Astrocyte (in vitro differentiated cells and primary cell): Measurements from ENCODE around the gene PLGRKT. TPM values are rescaled to one million over a fixed set of nuclear protein-coding genes. Genes with fewer than 3 reads are reported as not detected.
A peak's percentile ranks its signal among the peaks of the same experiment; 100 is the strongest.

ENCODE experiments used
- DNase-seq: peaks from one replicate; pipeline ENCODE4 v3.0.0-alpha.2; 2010; ENCODE audit warnings: low read depth
- FAIRE-seq: peaks from 2 replicates; lab custom pipeline; 2011; peaks lifted over from hg19 to GRCh38; lab: Jason Lieb, UNC
- H2AFZ ChIP-seq: 2 replicates; pipeline ENCODE4 v1.6.0; 2012; ENCODE audit warnings: low read depth, low read length, inconsistent platforms
- H3K27ac ChIP-seq: 2 replicates; pipeline ENCODE4 v1.5.1; 2011; ENCODE audit warnings: low read depth, low read length, inconsistent platforms
- H3K27me3 ChIP-seq: 2 replicates; pipeline ENCODE4 v1.6.0; 2011; ENCODE audit warnings: low read length, inconsistent platforms; ENCODE audit not compliant: insufficient read depth
- H3K36me3 ChIP-seq: 2 replicates; pipeline ENCODE4 v1.5.1; 2011; ENCODE audit warnings: low read length, inconsistent platforms; ENCODE audit not compliant: insufficient read depth
- H3K4me1 ChIP-seq: 2 replicates; pipeline ENCODE4 v1.5.1; 2011; ENCODE audit warnings: low read length, inconsistent platforms; ENCODE audit not compliant: insufficient read depth
- H3K4me2 ChIP-seq: 2 replicates; pipeline ENCODE4 v1.6.0; 2012; ENCODE audit warnings: low read length, inconsistent platforms
- H3K4me3 ChIP-seq: 2 replicates; pipeline ENCODE4 v1.5.1; 2011; ENCODE audit warnings: low read depth, mild to moderate bottlenecking, low read length, inconsistent platforms; ENCODE audit not compliant: insufficient read depth
- H3K79me2 ChIP-seq: 2 replicates; pipeline ENCODE4 v1.6.0; 2012; ENCODE audit warnings: mild to moderate bottlenecking, low read length, inconsistent platforms; ENCODE audit not compliant: insufficient read depth
- H3K9ac ChIP-seq: 2 replicates; pipeline ENCODE4 v1.6.0; 2012; ENCODE audit warnings: mild to moderate bottlenecking, low read length, inconsistent platforms
- H3K9me3 ChIP-seq: 2 replicates; pipeline ENCODE4 v1.5.1; 2012; ENCODE audit warnings: low read depth, mild to moderate bottlenecking, low read length, inconsistent platforms; ENCODE audit not compliant: insufficient read depth
- H4K20me1 ChIP-seq: 2 replicates; pipeline ENCODE4 v1.6.0; 2012; ENCODE audit warnings: low read length, inconsistent platforms; ENCODE audit not compliant: insufficient read depth
- H3K27ac Mint-ChIP-seq: one replicate; pipeline ENCODE4 v1.8.0; 2021; ENCODE audit warnings: mild to moderate bottlenecking, mixed read lengths; ENCODE audit not compliant: unreplicated experiment
- H3K27me3 Mint-ChIP-seq: one replicate; pipeline ENCODE4 v1.8.0; 2021; ENCODE audit warnings: low read depth, mixed read lengths; ENCODE audit not compliant: unreplicated experiment
- H3K36me3 Mint-ChIP-seq: one replicate; pipeline ENCODE4 v1.8.0; 2021; ENCODE audit warnings: low read depth, mixed read lengths; ENCODE audit not compliant: unreplicated experiment
- H3K4me1 Mint-ChIP-seq: one replicate; pipeline ENCODE4 v1.8.0; 2021; ENCODE audit warnings: low read depth, mixed read lengths; ENCODE audit not compliant: unreplicated experiment
- H3K4me3 Mint-ChIP-seq: one replicate; pipeline ENCODE4 v1.8.0; 2021; ENCODE audit warnings: mild to moderate bottlenecking, moderate library complexity, mixed read lengths; ENCODE audit not compliant: unreplicated experiment
- H3K9me3 Mint-ChIP-seq: one replicate; pipeline ENCODE4 v1.8.0; 2021; ENCODE audit warnings: mild to moderate bottlenecking, mixed read lengths; ENCODE audit not compliant: unreplicated experiment
- EZH2 ChIP-seq: IDR thresholded peaks from 2 replicates; pipeline ENCODE4 v1.6.1; 2012; ENCODE audit warnings: mild to moderate bottlenecking, low read length, inconsistent platforms; ENCODE audit not compliant: insufficient read depth
- total RNA-seq: library from RNA; stranded (reverse); gene quantifications from 2 replicates; pipeline ENCODE4 v1.2.1, GENCODE V29; 2021
- TF ChIP-seq, protein P1 (sequence below): IDR thresholded peaks from 2 replicates; pipeline ENCODE4 v1.5.1; 2011; ENCODE audit warnings: low read depth, mild to moderate bottlenecking, inconsistent platforms, low read length, moderate library complexity; ENCODE audit not compliant: insufficient read depth

Gene PLGRKT
- total RNA-seq, 1 donor from 2014 or later = 10.6 TPM

DNA sequence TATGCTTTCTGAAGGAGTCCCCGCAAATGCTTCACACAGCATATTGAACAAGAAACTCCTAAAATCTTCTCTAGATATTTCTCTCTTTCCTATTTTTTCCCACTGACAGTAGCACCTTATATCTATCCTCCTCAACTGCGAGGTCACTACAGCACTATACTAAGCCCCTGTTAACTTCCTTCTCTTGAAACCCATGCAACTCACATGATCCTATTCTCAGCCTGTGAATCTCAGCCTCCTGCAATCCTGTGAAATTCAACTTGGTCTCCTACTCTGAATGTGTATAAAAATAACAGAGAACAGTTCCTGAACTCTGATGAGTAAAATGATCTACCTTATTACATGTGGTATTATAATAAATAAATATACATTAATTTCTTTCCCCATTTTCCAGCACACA lies 6.1 kb upstream of the PLGRKT start:
- peaks cover 16% of the 10 kb centered on the region for H3K4me1 ChIP-seq
- peaks cover 4% of the 10 kb centered on the region for H3K9me3 Mint-ChIP-seq
- H3K36me3 Mint-ChIP-seq = peaks cover under 1% of the 10 kb centered on the region
- H2AFZ ChIP-seq = no peak overlapping the region
- no peak overlapping the region for H3K4me3 Mint-ChIP-seq
- no peak overlapping the region for H3K9ac ChIP-seq
- FAIRE-seq (no peak), DNase-seq (no peak)
- no peak overlapping the region for H3K27ac Mint-ChIP-seq
- TF ChIP-seq EZH2 = no peak
- TF ChIP-seq, protein P1, sequence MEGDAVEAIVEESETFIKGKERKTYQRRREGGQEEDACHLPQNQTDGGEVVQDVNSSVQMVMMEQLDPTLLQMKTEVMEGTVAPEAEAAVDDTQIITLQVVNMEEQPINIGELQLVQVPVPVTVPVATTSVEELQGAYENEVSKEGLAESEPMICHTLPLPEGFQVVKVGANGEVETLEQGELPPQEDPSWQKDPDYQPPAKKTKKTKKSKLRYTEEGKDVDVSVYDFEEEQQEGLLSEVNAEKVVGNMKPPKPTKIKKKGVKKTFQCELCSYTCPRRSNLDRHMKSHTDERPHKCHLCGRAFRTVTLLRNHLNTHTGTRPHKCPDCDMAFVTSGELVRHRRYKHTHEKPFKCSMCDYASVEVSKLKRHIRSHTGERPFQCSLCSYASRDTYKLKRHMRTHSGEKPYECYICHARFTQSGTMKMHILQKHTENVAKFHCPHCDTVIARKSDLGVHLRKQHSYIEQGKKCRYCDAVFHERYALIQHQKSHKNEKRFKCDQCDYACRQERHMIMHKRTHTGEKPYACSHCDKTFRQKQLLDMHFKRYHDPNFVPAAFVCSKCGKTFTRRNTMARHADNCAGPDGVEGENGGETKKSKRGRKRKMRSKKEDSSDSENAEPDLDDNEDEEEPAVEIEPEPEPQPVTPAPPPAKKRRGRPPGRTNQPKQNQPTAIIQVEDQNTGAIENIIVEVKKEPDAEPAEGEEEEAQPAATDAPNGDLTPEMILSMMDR = no peak
- H3K4me3 ChIP-seq = no peak overlapping the region
- no peaks in the 10 kb centered on the region for H3K79me2 ChIP-seq
- H3K4me2 ChIP-seq = no peak overlapping the region
- H3K27ac ChIP-seq = no peak overlapping the region
- H3K36me3 ChIP-seq = no peaks in the 10 kb centered on the region
- no peaks in the 10 kb centered on the region for H3K27me3 ChIP-seq
- H3K4me1 Mint-ChIP-seq = peaks cover 21% of the 10 kb centered on the region
- H3K9me3 ChIP-seq = no peaks in the 10 kb centered on the region
- H4K20me1 ChIP-seq = no peaks in the 10 kb centered on the region
- H3K27me3 Mint-ChIP-seq = no peaks in the 10 kb centered on the region

DNA sequence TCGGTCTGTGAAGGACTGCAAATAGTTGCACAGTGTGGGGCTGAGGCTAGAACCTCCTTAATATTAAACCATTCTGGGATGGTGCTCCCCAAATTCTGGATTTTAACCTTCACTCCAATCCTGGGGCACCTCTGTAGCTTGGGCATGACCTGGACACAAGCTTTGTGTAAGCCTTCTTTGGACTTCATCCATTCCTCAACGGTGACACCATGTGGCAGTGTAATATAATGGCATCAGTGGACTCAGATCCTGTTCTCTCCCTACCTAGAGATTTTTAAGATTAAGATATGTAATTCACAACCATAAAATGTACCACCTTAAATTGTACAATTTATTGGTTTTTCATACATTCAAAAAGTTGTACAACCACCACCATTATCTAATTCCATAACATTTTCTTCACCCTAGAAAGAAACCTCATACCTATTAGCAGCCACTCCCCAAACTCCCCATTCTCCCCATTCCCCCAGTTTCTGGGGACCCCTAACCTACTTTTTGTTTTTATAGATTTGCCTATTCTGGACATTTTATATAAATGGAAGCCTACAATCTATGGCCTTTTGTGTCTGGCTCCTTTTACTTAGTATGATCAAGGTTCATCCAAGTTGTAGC lies 4.8 kb upstream of the PLGRKT start:
- no peaks in the 10 kb centered on the region for H4K20me1 ChIP-seq
- no peaks in the 10 kb centered on the region for H3K27me3 ChIP-seq
- no peak overlapping the region for H2AFZ ChIP-seq
- no peaks in the 10 kb centered on the region for H3K27me3 Mint-ChIP-seq
- H3K27ac ChIP-seq = no peak overlapping the region
- H3K9ac ChIP-seq = no peak overlapping the region
- peaks cover 2% of the 10 kb centered on the region for H3K36me3 Mint-ChIP-seq
- H3K27ac Mint-ChIP-seq = peak overlapping the region; percentile 58
- H3K79me2 ChIP-seq = no peaks in the 10 kb centered on the region
- DNase-seq (peak; percentile 34), FAIRE-seq (peak; percentile 70)
- peaks cover 18% of the 10 kb centered on the region for H3K4me1 ChIP-seq
- H3K4me3 ChIP-seq = no peak overlapping the region
- no peak overlapping the region for H3K4me3 Mint-ChIP-seq
- peaks cover 4% of the 10 kb centered on the region for H3K9me3 Mint-ChIP-seq
- no peak for TF ChIP-seq EZH2
- TF ChIP-seq, protein P1 = peak; percentile 41
- H3K9me3 ChIP-seq = no peaks in the 10 kb centered on the region
- H3K4me2 ChIP-seq = no peak overlapping the region
- peaks cover 24% of the 10 kb centered on the region for H3K4me1 Mint-ChIP-seq
- H3K36me3 ChIP-seq = no peaks in the 10 kb centered on the region

DNA sequence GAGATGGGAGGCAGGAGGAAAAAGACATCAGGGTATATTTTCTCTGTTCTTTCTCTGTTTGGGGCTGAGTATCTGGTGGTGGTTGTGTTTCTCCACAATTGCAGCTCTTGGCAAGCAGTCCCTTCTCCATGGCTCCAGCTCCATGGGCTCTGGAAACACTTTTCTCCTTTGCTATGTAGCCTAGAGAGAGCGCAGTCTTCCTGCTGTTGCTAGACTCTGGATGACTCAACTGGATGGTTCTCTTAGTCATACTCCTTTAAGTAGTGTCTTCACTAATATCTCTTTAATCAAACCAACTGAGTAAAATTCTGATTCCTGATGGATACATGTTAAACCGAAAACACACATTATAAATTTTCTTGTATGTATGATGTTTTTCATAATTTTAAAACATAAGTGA lies 3.3 kb upstream of the PLGRKT start:
- TF ChIP-seq EZH2 = no peak
- Histone ChIP-seq H3K27ac (no peak overlapping the region), H2AFZ (no peak overlapping the region)

More for the DNA sequence above, 3.3 kb upstream of the PLGRKT start:
- Mint-ChIP-seq H3K4me1 (peaks cover 26% of the 10 kb centered on the region), H3K36me3 (peaks cover 2% of the 10 kb centered on the region), H3K27me3 (no peaks in the 10 kb centered on the region), H3K4me3 (peak overlapping the region; percentile 75), H3K27ac (peak overlapping the region; percentile 56), H3K9me3 (peaks cover 4% of the 10 kb centered on the region)
- Histone ChIP-seq H3K36me3 (no peaks in the 10 kb centered on the region), H4K20me1 (no peaks in the 10 kb centered on the region), H3K27me3 (no peaks in the 10 kb centered on the region), H3K9me3 (no peaks in the 10 kb centered on the region), H3K79me2 (peaks cover 5% of the 10 kb centered on the region), H3K4me2 (no peak overlapping the region), H3K9ac (no peak overlapping the region), H3K4me3 (no peak overlapping the region), H3K4me1 (peaks cover 17% of the 10 kb centered on the region)
- FAIRE-seq (no peak), DNase-seq (peak; percentile 54)
